Measurements from ENCODE around the gene BCAM.

GRCh38 chr19:44767295-44768180 lies 41.4 kb upstream of the BCAM start:
- TF ChIP-seq POLR2A (IDR thresholded peaks at IDR 0.05; ENCODE audit: low read depth, low read length) (no peak), POLR2AphosphoS5 (IDR thresholded peaks at IDR 0.05; ENCODE audit: low read depth, low read length) (no peak), TAF1 (IDR thresholded peaks at IDR 0.05; ENCODE audit: low read depth, low read length) (no peak), PAX5 (IDR thresholded peaks at IDR 0.05; ENCODE audit: insufficient read depth, low read length, severe bottlenecking) (no peak)

All from GM12891 (cell line).